ENCODE measurements around the gene CASZ1. TPM values are rescaled to one million over a fixed set of nuclear protein-coding genes. Genes with fewer than 3 reads are reported as not detected.

Gene CASZ1
- total RNA-seq, 2 experiments from 2014 or later, result 8.1 to 9.0 TPM

DNA sequence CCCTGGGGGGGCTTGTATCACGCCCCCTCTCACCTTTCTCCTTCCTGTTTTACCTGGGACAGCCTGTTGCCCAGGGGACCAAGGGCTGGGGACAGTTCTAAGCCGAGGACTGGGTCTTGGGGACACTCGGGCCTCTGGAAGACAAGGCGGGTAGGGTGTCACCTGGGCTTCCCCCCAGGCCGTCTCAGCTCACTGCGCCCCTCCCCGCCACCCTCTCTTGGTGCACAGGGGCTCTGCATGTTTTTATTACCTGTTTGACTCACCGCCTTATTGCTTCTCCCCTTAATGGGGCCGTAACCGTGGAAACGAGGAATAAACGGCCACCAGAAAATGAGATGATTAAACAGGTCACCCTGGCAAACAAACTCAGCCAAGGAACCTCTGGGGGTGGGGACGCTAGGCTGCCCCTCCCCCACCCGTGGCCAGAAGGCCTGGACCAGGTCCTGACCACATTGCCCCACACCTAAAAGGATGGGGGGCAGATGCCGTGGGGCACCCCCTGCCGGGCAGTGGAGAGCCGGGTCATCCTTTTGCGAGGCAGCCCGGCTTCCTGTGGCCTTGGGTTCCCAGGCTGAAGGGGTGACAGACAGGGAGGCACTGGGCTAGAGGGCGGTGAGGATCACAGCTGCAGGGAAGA is 109.9 kb downstream of the CASZ1 start:
- H3K27ac Mint-ChIP-seq, result no peak overlapping the region

DNA sequence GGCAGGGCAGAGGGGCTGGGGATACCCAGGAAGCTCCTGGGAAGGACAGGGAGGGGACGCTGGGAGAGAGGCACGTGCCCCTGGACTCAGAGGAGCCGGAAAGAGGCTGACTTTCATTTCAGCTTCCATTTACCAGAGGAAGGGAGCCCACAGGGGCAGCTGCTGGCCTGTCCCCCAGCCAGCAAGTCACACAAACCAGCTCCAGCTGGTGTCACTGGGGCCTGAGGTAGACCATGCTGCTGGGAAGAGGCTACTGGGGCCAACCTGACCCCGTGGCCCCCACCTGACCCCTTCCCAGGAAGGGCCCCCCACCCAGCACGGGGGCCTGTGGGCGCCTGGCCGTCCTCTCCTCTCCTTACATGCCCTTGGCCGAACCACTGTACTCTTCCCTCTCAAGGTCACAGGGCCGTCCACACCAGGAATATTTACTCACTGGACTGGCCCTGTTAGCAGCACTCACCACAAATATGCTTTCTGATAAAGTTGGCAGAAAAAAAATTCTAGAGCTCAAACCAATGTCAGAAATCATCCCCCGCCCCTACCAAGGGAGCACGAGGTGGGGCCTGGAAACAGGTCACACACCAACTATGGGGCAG is 110.5 kb downstream of the CASZ1 start:
- CTCF ChIA-PET, result no interaction called here

More for the DNA sequence above, 109.9 kb downstream of the CASZ1 start:
- peaks cover 3% of the 10 kb centered on the region for H3K4me1 Mint-ChIP-seq
- H3K27me3 Mint-ChIP-seq, result no peaks in the 10 kb centered on the region
- no peaks in the 10 kb centered on the region for H3K36me3 Mint-ChIP-seq (ENCODE audit: low read depth)
- CTCF ChIA-PET, result no interaction called here
- DNase-seq, result no peak
- POLR2A ChIA-PET, result no interaction called here
- no peaks in the 10 kb centered on the region for H3K9me3 Mint-ChIP-seq
- H3K4me3 Mint-ChIP-seq, result no peak overlapping the region

DNA sequence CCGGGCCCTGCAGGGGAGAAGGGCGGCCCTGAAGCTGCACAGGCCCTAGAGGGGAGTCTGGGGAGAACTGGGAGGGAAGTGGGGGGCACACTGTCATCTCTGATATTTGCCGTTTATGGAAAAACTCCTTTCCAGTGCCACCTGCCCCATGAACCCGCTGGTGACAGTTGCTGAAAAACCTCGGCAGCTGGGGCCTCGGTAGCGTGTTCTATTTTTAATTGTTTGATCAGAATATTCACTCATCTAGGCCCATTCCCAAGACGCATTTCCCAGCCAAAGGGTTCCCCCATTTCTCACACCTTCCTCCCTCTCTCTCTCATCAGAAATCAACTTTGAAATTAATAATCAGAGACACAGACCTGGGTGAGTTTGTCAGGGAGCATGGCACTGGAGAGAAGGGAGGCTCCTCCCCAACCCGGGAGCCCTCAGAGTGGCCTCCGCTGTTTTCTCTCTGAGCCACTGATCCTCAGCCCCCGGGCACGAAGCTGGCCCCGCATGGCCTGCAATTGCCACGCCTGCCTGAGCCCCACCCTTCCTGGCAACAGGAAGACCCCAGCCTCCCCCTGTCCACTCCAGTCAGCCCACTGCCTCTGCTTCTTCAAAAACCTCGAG is 111.1 kb downstream of the CASZ1 start:
- no peak for DNase-seq
- POLR2A ChIA-PET, result no interaction called here
- H3K9me3 Mint-ChIP-seq, result no peaks in the 10 kb centered on the region
- H3K27me3 Mint-ChIP-seq, result no peaks in the 10 kb centered on the region
- H3K4me3 Mint-ChIP-seq, result no peak overlapping the region
- no peaks in the 10 kb centered on the region for H3K36me3 Mint-ChIP-seq (ENCODE audit: low read depth)
- H3K27ac Mint-ChIP-seq, result no peak overlapping the region
- H3K4me1 Mint-ChIP-seq, result no peaks in the 10 kb centered on the region
- CTCF ChIA-PET, result no interaction called here

More for the DNA sequence above, 110.5 kb downstream of the CASZ1 start:
- no peaks in the 10 kb centered on the region for H3K36me3 Mint-ChIP-seq (ENCODE audit: low read depth)
- POLR2A ChIA-PET, result no interaction called here
- H3K27me3 Mint-ChIP-seq, result no peaks in the 10 kb centered on the region
- H3K4me1 Mint-ChIP-seq, result no peaks in the 10 kb centered on the region
- no peaks in the 10 kb centered on the region for H3K9me3 Mint-ChIP-seq
- no peak for DNase-seq
- H3K4me3 Mint-ChIP-seq, result no peak overlapping the region
- H3K27ac Mint-ChIP-seq, result no peak overlapping the region

GRCh38 chr1:10684221-10684620 is 112.2 kb downstream of the CASZ1 start:
- H3K27ac Mint-ChIP-seq, result no peak overlapping the region
- H3K9me3 Mint-ChIP-seq, result no peaks in the 10 kb centered on the region
- no peaks in the 10 kb centered on the region for H3K36me3 Mint-ChIP-seq (ENCODE audit: low read depth)
- no peaks in the 10 kb centered on the region for H3K27me3 Mint-ChIP-seq
- DNase-seq, result no peak
- ChIA-PET CTCF (no interaction called here), POLR2A (no interaction called here)
- H3K4me3 Mint-ChIP-seq, result no peak overlapping the region
- H3K4me1 Mint-ChIP-seq, result no peaks in the 10 kb centered on the region

DNA sequence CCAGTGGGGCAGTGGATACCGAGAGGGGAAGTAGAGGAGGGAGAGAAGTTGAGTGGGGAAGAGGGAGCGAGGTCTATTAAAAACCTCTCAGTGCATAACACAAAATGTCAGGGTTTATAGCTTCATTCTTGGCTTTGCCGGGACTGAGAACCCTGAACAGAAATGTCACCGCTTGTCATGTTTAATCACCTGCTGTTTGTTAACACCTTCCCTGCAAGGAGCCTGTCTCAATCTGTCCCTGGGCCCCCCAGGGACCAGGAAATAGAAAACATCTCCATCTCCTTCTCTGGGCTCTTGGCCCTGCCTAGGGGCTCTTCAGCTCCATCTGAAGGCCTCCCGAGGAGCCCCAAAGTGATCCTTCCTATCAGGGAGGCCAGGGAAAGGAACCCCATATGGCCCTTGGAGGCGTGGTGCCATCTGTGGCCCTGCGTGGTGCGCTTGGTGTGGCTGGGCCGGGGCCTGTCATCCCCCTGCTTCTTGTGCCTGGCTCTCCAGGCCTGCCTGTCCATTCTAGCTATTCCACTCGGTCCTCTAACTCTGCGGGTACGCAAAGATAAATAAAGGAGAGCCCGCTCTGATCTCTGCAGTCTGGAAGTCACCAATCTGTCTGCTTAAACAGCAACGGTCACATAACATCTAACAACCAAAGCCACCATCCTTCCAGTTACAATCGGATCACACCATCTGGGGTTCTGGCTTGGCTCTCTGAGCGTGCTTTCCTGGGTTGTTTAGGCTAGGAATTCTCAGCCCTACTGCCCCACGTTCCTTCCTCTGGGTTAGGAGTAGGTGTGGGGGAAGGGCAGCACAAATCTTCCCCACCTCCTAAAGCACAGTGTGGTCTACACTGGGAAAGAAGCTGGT is 113.8 kb downstream of the CASZ1 start:
- Mint-ChIP-seq H3K36me3 (ENCODE audit: low read depth) (no peaks in the 10 kb centered on the region), H3K9me3 (no peaks in the 10 kb centered on the region), H3K4me1 (no peaks in the 10 kb centered on the region), H3K4me3 (no peak overlapping the region), H3K27ac (no peak overlapping the region), H3K27me3 (no peaks in the 10 kb centered on the region)
- ChIA-PET POLR2A (no interaction called here), CTCF (no interaction called here)
- DNase-seq, result no peak

- no peaks in the 10 kb centered on the region for H3K27me3 Mint-ChIP-seq
- H3K9me3 Mint-ChIP-seq, result no peaks in the 10 kb centered on the region
- H3K4me3 Mint-ChIP-seq, result no peak overlapping the region
- DNase-seq, result no peak
- ChIA-PET POLR2A (no interaction called here), CTCF (no interaction called here)
- no peaks in the 10 kb centered on the region for H3K4me1 Mint-ChIP-seq
- no peaks in the 10 kb centered on the region for H3K36me3 Mint-ChIP-seq (ENCODE audit: low read depth)
- H3K27ac Mint-ChIP-seq, result no peak overlapping the region
Observed at GRCh38 chr1:10682108-10682445, 114.4 kb downstream of the CASZ1 start.

DNA sequence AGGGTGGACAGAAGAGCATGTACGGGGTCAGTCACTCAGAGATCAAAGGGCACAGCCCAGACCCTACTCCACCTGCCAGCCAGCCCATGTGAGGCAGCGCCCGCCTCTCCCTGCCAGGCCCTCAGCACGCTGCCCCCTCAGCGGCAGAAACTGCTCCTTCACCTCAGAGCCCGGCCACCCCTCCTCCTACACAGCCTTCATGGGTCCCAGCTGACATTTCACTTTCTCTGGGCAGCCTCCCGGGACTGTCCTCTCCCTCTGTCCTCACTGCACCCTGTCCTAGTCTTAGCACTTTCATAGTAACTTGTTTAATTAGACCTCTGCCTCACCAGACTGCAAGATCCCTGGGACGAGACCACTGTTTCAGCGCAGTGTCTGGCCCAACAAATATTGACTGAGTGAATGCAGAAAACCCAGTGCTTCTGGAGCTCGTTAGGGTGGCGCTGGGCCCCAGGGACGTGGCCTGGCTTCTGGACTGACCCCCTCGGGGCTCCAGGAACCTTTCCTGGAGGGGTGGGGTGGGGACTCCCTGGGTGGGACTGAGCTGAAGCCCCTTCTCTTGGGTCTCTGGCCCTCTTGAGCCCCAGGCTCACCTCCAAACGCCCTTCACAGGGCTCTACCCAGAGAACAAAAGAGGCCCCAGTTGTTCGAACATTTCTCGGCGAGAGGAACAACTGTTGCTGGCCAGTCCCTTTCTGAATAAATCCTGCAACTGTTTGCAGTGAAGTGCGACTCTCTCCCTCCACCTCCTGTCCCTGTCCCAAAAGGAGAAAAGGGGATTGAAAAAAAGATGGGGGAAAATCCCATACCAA is 114.9 kb downstream of the CASZ1 start:
- Mint-ChIP-seq H3K27me3 (no peaks in the 10 kb centered on the region), H3K9me3 (no peaks in the 10 kb centered on the region), H3K4me1 (no peaks in the 10 kb centered on the region), H3K36me3 (ENCODE audit: low read depth) (no peaks in the 10 kb centered on the region), H3K4me3 (no peak overlapping the region), H3K27ac (no peak overlapping the region)
- POLR2A ChIA-PET, result no interaction called here
- CTCF ChIA-PET, result no interaction called here
- no peak for DNase-seq

DNA sequence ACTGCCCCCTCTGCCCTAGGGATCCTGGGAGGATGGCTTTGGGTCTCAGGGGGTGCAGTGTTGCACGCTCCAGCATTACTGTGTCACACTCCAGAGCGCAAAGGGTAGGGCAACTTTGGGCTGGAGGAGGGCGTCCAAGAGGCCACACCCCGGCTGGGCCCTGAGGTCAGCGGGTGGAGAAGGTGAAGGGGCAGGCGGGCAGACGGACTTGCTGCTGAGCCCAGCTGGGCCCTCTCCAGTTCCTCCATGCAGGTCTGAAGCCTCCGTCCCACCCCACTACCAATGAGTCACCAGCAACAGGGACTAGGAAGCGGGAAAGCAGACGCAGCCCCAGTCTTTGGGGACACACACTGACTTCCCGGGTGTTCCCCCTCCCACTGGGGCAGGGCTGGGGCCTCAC is 116.0 kb downstream of the CASZ1 start:
- Mint-ChIP-seq H3K4me1 (no peaks in the 10 kb centered on the region), H3K36me3 (ENCODE audit: low read depth) (no peaks in the 10 kb centered on the region), H3K4me3 (no peak overlapping the region), H3K27ac (no peak overlapping the region), H3K9me3 (no peaks in the 10 kb centered on the region), H3K27me3 (no peaks in the 10 kb centered on the region)
- POLR2A ChIA-PET, result no interaction called here
- DNase-seq, result no peak
- CTCF ChIA-PET, result no interaction called here

DNA sequence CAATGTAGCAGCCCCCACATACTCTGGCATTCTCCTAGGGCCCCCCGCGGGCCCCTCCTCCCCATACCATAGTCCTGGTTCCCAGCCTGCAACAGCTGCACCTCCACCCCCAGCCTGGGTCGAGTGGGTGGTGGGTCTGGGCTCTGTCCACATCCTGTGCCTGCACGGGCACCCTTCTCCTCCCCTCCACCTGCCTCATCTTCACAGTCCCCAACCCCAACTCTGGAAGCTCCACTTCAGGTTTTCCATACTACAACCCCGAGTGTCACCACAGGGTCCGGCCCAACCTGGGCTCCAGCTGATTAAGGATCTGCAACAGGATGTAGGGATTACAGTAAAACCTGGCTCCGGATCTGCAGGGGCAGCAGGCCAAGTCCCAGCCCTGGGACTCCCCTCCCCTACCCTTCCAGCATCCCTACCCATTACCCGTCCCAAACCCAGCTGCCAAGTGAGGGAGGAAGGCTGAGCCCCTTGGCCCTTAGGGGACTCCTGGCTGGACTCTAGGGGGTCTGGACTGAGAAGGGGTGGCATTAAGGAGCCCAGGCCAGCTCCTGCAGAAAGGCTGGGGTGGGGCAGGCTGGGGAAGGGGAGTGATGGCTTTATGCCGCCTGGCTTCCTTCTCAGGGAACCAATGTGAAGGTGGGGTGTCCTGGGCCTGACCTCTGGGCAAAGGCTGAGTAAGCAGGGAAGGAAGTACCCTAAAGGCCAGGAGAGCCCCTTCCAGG is 116.8 kb downstream of the CASZ1 start:
- Mint-ChIP-seq H3K4me1 (no peaks in the 10 kb centered on the region), H3K4me3 (no peak overlapping the region), H3K27ac (no peak overlapping the region), H3K9me3 (no peaks in the 10 kb centered on the region), H3K36me3 (ENCODE audit: low read depth) (no peaks in the 10 kb centered on the region), H3K27me3 (no peaks in the 10 kb centered on the region)
- ChIA-PET POLR2A (no interaction called here), CTCF (no interaction called here)
- DNase-seq, result no peak

- POLR2A ChIA-PET, result no interaction called here
- CTCF ChIA-PET, result no interaction called here
- Mint-ChIP-seq H3K9me3 (no peaks in the 10 kb centered on the region), H3K27me3 (no peaks in the 10 kb centered on the region), H3K4me3 (no peak overlapping the region), H3K36me3 (ENCODE audit: low read depth) (no peaks in the 10 kb centered on the region), H3K4me1 (no peaks in the 10 kb centered on the region), H3K27ac (no peak overlapping the region)
- no peak for DNase-seq
Observed at GRCh38 chr1:10678852-10679251, 117.6 kb downstream of the CASZ1 start.

- Mint-ChIP-seq H3K36me3 (ENCODE audit: low read depth) (no peaks in the 10 kb centered on the region), H3K4me1 (no peaks in the 10 kb centered on the region), H3K27me3 (no peaks in the 10 kb centered on the region), H3K27ac (no peak overlapping the region), H3K4me3 (no peak overlapping the region), H3K9me3 (no peaks in the 10 kb centered on the region)
- no peak for DNase-seq
- POLR2A ChIA-PET, result no interaction called here
- CTCF ChIA-PET, result no interaction called here
Observed at GRCh38 chr1:10678402-10678801, 118.0 kb downstream of the CASZ1 start.

DNA sequence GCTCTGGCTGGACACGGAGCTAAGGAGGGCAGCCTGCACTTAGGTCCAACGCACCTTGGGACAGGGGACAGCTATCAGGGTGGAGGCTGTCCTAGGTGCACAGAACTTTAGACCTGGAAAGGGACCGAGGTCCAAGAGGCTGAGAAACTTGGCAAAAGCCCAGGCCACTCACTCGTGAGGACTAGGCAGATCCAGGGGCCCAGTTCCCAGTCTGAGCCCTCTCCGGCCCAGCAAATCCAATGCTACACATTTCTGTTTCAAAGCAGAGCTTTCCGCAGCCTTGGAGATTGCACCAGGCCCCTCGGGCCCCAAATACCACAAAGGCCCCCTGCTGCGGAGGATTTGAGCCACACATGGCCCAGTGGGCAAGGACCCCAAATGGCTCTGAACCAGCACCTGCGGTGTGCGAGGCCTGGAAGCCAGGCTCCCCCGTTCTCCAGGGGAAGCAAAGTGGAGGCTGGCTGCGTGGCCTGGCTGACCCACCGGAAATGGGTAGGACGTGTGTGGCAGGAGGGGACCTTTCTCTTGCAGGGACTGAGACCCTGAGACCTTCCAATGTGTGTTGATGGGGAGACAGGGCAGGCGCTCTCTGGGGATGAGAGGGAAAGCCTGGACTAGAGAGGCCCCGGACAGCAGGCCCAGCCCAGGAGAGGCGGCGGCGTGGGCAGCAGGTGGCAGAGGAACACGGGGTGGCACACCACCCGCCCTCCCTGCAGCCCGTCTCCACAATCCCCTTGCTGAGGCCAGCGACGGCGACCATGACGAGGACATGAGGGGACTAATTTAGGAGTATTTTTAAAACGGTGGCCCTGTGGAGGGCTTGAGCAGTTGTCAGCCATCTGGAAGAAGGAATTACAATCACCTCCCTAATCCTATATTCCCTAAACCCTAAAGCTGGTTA is 118.7 kb downstream of the CASZ1 start:
- DNase-seq, result no peak
- H3K27me3 Mint-ChIP-seq, result no peaks in the 10 kb centered on the region
- ChIA-PET POLR2A (no interaction called here), CTCF (no interaction called here)
- H3K4me3 Mint-ChIP-seq, result no peak overlapping the region
- no peaks in the 10 kb centered on the region for H3K9me3 Mint-ChIP-seq
- H3K27ac Mint-ChIP-seq, result no peak overlapping the region
- no peaks in the 10 kb centered on the region for H3K4me1 Mint-ChIP-seq
- H3K36me3 Mint-ChIP-seq (ENCODE audit: low read depth), result no peaks in the 10 kb centered on the region

All from activated CD4-positive, alpha-beta memory T cell treated with anti-CD3 and anti-CD28 coated beads, Interleukin-2, amount 10 ng/mL, durations not matched to agents 7 days and 5 days (primary cell).